IMR-90 (cell line): ENCODE measurements around the gene NPIPB6. TPM values are rescaled to one million over a fixed set of nuclear protein-coding genes. Genes with fewer than 3 reads are reported as not detected.

Source experiments
- ATAC-seq: fragments of 200-7000 bp; cut with Tn5 transposase; 2 replicates; pipeline ENCODE4 v1.9.1; 2020; ENCODE audit warnings: low read depth, mild to moderate bottlenecking, moderate library complexity
- BruUV-seq: library from RNA; stranded (reverse); fragments of 400-500 nt; replicated peaks from 2 replicates; lab custom pipeline; 2021; lab: Mats Ljungman, UMichigan
- CTCF ChIA-PET: fragments of 300-600 bp; formaldehyde crosslinking; extraction: SDS; loops from one replicate; lab custom pipeline; 2021; ENCODE audit warnings: antibody characterized with exemption; lab: Yijun Ruan, JAX
- POLR2A ChIA-PET: fragments of 300-600 bp; sonication (Branson Sonifier 250); formaldehyde crosslinking; loops from one replicate; lab custom pipeline; 2022; ENCODE audit warnings: antibody characterized with exemption; ENCODE audit not compliant: unreplicated experiment; lab: Charles Lee
- DNase-seq: peaks from one replicate; pipeline ENCODE4 v3.0.0; 2013
- H2AFZ ChIP-seq: replicated peaks from 2 replicates; pipeline ENCODE3; 2013; ENCODE audit warnings: low read length, mild to moderate bottlenecking; ENCODE audit not compliant: poor library complexity
- H2AK5ac ChIP-seq: 2 replicates; pipeline ENCODE4 v1.6.1; 2013; ENCODE audit warnings: low read depth, low read length, inconsistent platforms
- H2AK9ac ChIP-seq: replicated peaks from 2 replicates; pipeline ENCODE3; 2013; ENCODE audit warnings: mild to moderate bottlenecking, low read depth, low read length, moderate library complexity; ENCODE audit not compliant: poor library complexity
- H2BK120ac ChIP-seq: 2 replicates; pipeline ENCODE4 v1.6.1; 2013; ENCODE audit warnings: low read depth, low read length, inconsistent platforms
- H2BK15ac ChIP-seq: 3 replicates; pipeline ENCODE4 v1.6.1; 2013; ENCODE audit warnings: low read depth, low read length, inconsistent platforms
- H2BK20ac ChIP-seq: 2 replicates; pipeline ENCODE4 v1.6.1; 2013; ENCODE audit warnings: low read depth, mild to moderate bottlenecking, inconsistent platforms, low read length, moderate library complexity
- H2BK5ac ChIP-seq: 2 replicates; pipeline ENCODE4 v1.6.1; 2013; ENCODE audit warnings: mild to moderate bottlenecking, low read depth, low read length, inconsistent platforms; ENCODE audit not compliant: poor library complexity, severe bottlenecking
- H3K14ac ChIP-seq: replicated peaks from 2 replicates; pipeline ENCODE4 v1.6.1; 2013; ENCODE audit warnings: low read depth, low read length, inconsistent platforms
- H3K18ac ChIP-seq: 2 replicates; pipeline ENCODE4 v1.6.1; 2013; ENCODE audit warnings: low read depth, low read length, control low read depth
- H3K23ac ChIP-seq: 2 replicates; pipeline ENCODE4 v1.6.1; 2013; ENCODE audit warnings: low read depth, low read length, inconsistent platforms
- H3K27ac ChIP-seq: 2 replicates; pipeline ENCODE4 v1.5.1; 2013; ENCODE audit warnings: mild to moderate bottlenecking, control low read depth, low read length; ENCODE audit not compliant: insufficient read depth
- H3K27me3 ChIP-seq: 2 replicates; pipeline ENCODE4 v1.6.1; 2013; ENCODE audit warnings: low read length; ENCODE audit not compliant: control insufficient read depth, insufficient read depth
- H3K36me3 ChIP-seq: 2 replicates; pipeline ENCODE4 v1.6.1; 2013; ENCODE audit warnings: low read length, mixed read lengths; ENCODE audit not compliant: control insufficient read depth, insufficient read depth
- H3K4ac ChIP-seq: 2 replicates; pipeline ENCODE4 v1.6.1; 2013; ENCODE audit warnings: low read depth, low read length, inconsistent platforms
- H3K4me1 ChIP-seq: 2 replicates; pipeline ENCODE4 v1.6.1; 2013; ENCODE audit warnings: low read length, mixed read lengths; ENCODE audit not compliant: control insufficient read depth, insufficient read depth
- H3K4me2 ChIP-seq: 2 replicates; pipeline ENCODE4 v1.6.1; 2013; ENCODE audit warnings: low read depth, mild to moderate bottlenecking, control low read depth, low read length, moderate library complexity
- H3K4me3 ChIP-seq: 2 replicates; pipeline ENCODE4 v1.5.1; 2013; ENCODE audit warnings: low read depth, mild to moderate bottlenecking, control low read depth, low read length, moderate library complexity; ENCODE audit not compliant: insufficient read depth
- H3K56ac ChIP-seq: 2 replicates; pipeline ENCODE4 v1.6.1; 2013; ENCODE audit warnings: low read length, inconsistent platforms; ENCODE audit not compliant: insufficient read depth; ENCODE audit errors: extremely low read depth
- H3K79me1 ChIP-seq, 2 experiments: 2 replicates each; pipeline ENCODE4 v1.6.1; 2013; ENCODE audit warnings: low read length in 2 of 2, inconsistent platforms in 1 of 2, low read depth in 1 of 2
- H3K9ac ChIP-seq: 2 replicates; pipeline ENCODE4 v1.6.1; 2013; ENCODE audit warnings: low read depth, low read length, control low read depth
- H3K9me1 ChIP-seq: 2 replicates; pipeline ENCODE4 v1.6.1; 2013; ENCODE audit warnings: low read length, inconsistent platforms; ENCODE audit not compliant: insufficient read depth
- H3K9me3 ChIP-seq: 2 replicates; pipeline ENCODE4 v1.6.1; 2013; ENCODE audit warnings: low read length; ENCODE audit not compliant: control insufficient read depth, insufficient read depth
- H4K20me1 ChIP-seq: 2 replicates; pipeline ENCODE4 v1.6.1; 2013; ENCODE audit warnings: low read length, inconsistent platforms; ENCODE audit not compliant: insufficient read depth
- H4K5ac ChIP-seq: 2 replicates; pipeline ENCODE4 v1.6.1; 2013; ENCODE audit warnings: mild to moderate bottlenecking, low read depth, low read length, control low read depth
- H4K8ac ChIP-seq, 2 experiments: 2 replicates each; pipeline ENCODE4 v1.6.1; 2013; ENCODE audit warnings: low read depth in 2 of 2, low read length in 2 of 2, control low read depth in 1 of 2, inconsistent platforms in 1 of 2
- H4K91ac ChIP-seq: 2 replicates; pipeline ENCODE4 v1.6.1; 2013; ENCODE audit warnings: low read depth, low read length, inconsistent platforms; ENCODE audit not compliant: insufficient read depth
- FOS ChIP-seq: fragments of 150-350 bp; IDR thresholded peaks from 2 replicates; pipeline ENCODE4 v1.6.1; 2016; ENCODE audit warnings: low read depth, low read length
- RAD21 ChIP-seq: IDR thresholded peaks from 2 replicates; pipeline ENCODE4 v1.6.1; 2012; ENCODE audit warnings: low read length, improper control_type of control experiment
- RCOR1 ChIP-seq: IDR thresholded peaks from 2 replicates; pipeline ENCODE4 v1.6.1; 2012; ENCODE audit warnings: mild to moderate bottlenecking, low read length, improper control_type of control experiment; ENCODE audit not compliant: insufficient replicate concordance
- RFX5 ChIP-seq: IDR thresholded peaks from 2 replicates; pipeline ENCODE4 v1.8.0; 2012; ENCODE audit warnings: low read depth, mild to moderate bottlenecking, low read length, moderate library complexity
- WGBS, 2 experiments: methylation state at CpG; one replicate each; pipeline versions ENCODE4 v1.1.5 to v1.1.7; 2013; ENCODE audit warnings: missing lambda C conversion rate in 2 of 2; ENCODE audit not compliant: insufficient read length in 1 of 2; ENCODE audit errors: extremely low coverage in 2 of 2; 5-methylcytosine and 5-hydroxymethylcytosine counted together
- dilution Hi-C: fragments of 300-500 bp; cut with HindIII; formaldehyde crosslinking; loops from one replicate; pipeline ENCODE4 v1.14.3; 2018; ENCODE audit warnings: low sequenced_read_pairs; ENCODE audit not compliant: unreplicated experiment
- in situ Hi-C: fragments of 300-500 bp; cut with MboI; formaldehyde crosslinking; loops from 3 replicates; pipeline ENCODE4 v1.14.3; 2019; ENCODE audit warnings: low sequenced_read_pairs, inconsistent platforms, mixed read lengths
- intact Hi-C: fragments of 100-400 bp; cut with micrococcal nuclease; formaldehyde crosslinking; loops from 2 replicates; pipeline ENCODE4 v1.10.0; 2022
- polyA plus RNA-seq, 3 experiments: library from polyadenylated mRNA; depleted of rRNA; stranded (reverse); fragments of >200 nt; gene quantifications; 2 replicates each; pipeline ENCODE4 v1.2.3, GENCODE V29; 2012; ENCODE audit warnings: low replicate concordance in 1 of 3
- total RNA-seq: library from RNA; depleted of rRNA; stranded (reverse); fragments of >200 nt; gene quantifications from 2 replicates; pipeline ENCODE4 v1.2.3, GENCODE V29; 2012

NPIPB6 gene
- total and polyA plus RNA-seq, 2 of the 4 experiments (the other 2 are of a cell fraction), result 0.18 to 0.19 TPM

DNA sequence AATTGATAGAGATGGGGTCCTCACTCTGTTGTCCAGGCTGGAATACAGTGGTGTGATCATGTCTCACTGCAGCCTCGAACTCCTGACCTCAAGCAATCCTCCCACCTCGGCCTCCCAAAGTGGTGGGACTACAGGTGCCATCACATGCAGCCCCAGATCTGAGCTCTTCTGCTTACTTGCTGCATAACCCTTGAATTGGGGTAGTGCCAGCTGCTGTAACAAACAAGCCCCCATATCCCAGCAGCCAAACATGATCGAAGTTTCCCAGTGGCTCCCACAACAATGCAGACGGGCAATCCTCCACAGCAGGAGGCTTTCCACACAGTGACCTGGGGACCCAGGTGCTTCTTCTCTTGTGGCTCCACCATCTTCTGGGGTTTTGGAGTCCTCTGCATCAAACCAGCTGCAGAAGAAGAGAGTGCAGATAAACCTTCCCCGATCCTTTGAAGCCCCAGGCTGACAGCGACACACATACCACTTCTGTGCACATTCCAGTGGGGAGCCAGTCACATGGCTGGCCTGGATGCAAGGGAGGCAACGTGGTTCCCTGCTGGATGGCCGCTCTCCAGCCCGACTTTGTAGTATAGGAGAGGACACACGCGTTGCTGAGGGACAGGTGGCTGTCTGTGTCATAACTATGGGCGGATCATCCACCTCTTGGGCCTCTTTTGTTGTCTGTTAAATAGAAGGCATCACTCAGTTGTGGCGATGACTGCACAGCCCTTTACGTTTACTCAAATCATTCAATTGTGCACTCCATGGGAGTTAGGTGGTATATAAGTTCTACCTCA lies 54.3 kb downstream of the NPIPB6 start:
- intact Hi-C loops (no loop called here), in situ Hi-C loops (no loop called here), dilution Hi-C loops (no loop called here)
- Histone ChIP-seq H3K23ac (no peak overlapping the region), H3K27ac (no peak overlapping the region), H3K4me2 (no peak overlapping the region), H3K79me1 (no peaks in the 10 kb centered on the region), H4K5ac (no peak overlapping the region), H3K9me3 (no peaks in the 10 kb centered on the region), H2AFZ (no peak overlapping the region), H2BK5ac (no peak overlapping the region), H4K20me1 (no peaks in the 10 kb centered on the region), H3K4me1 (no peaks in the 10 kb centered on the region), H4K8ac (no peak overlapping the region), H2AK5ac (no peak overlapping the region), H2BK20ac (no peak overlapping the region), H4K91ac (no peak overlapping the region), H3K9ac (no peak overlapping the region), H3K4me3 (no peak overlapping the region), H3K27me3 (peaks cover 4% of the 10 kb centered on the region), H3K36me3 (no peaks in the 10 kb centered on the region), H2AK9ac (peak overlapping the region; percentile 55), H3K9me1 (no peaks in the 10 kb centered on the region), H2BK120ac (no peak overlapping the region), H3K14ac (no peak overlapping the region), H3K18ac (no peak overlapping the region), H3K56ac (no peak overlapping the region), H2BK15ac (no peak overlapping the region), H3K4ac (no peak overlapping the region)
- ChIA-PET POLR2A (no interaction called here), CTCF (no interaction called here)
- no CpG with 5 or more reads among the region's 14 CpGs for WGBS, 2 experiments
- DNase-seq (no peak), ATAC-seq (no peak)
- no TSS peak for BruUV-seq
- no peak for TF ChIP-seq FOS
- no peak for TF ChIP-seq RAD21
- TF ChIP-seq RFX5, result no peak
- no peak for TF ChIP-seq RCOR1
